Measurements from ENCODE around the gene WWTR1. TPM values are rescaled to one million over a fixed set of nuclear protein-coding genes. Genes with fewer than 3 reads are reported as not detected.
A peak's percentile ranks its signal among the peaks of the same experiment; 100 is the strongest.

Gene WWTR1
- total and polyA plus RNA-seq, 3 donors from 2014 or later, result 19.4 to 47.0 (median 46.5) TPM

DNA sequence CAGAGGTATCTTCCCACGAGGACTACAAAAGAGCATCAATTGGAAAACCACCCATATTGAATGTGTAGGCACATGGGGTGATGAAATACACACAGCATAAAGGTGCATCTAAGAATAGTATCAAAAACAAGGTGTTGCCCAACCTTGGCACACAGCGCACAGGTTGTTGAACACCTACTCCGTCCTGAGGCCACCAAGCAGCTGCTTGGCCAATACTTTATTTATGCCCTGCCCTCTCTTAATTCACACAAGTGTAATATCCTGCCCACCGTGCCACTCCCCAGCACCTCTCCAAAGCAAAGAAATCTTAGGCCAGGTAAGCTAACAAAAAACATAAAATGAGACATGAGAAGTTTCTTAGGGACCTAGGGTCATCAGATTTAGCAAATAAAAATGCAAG lies 31.2 kb downstream of the WWTR1 start:
- no peaks in the 10 kb centered on the region for H3K9me3 ChIP-seq
- TF ChIP-seq, protein P1, sequence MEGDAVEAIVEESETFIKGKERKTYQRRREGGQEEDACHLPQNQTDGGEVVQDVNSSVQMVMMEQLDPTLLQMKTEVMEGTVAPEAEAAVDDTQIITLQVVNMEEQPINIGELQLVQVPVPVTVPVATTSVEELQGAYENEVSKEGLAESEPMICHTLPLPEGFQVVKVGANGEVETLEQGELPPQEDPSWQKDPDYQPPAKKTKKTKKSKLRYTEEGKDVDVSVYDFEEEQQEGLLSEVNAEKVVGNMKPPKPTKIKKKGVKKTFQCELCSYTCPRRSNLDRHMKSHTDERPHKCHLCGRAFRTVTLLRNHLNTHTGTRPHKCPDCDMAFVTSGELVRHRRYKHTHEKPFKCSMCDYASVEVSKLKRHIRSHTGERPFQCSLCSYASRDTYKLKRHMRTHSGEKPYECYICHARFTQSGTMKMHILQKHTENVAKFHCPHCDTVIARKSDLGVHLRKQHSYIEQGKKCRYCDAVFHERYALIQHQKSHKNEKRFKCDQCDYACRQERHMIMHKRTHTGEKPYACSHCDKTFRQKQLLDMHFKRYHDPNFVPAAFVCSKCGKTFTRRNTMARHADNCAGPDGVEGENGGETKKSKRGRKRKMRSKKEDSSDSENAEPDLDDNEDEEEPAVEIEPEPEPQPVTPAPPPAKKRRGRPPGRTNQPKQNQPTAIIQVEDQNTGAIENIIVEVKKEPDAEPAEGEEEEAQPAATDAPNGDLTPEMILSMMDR (IDR thresholded peaks at IDR 0.05), result no peak
- no peak for TF ChIP-seq POLR2A (IDR thresholded peaks at IDR 0.05)
- no peaks in the 10 kb centered on the region for H3K36me3 ChIP-seq (ENCODE audit: low read depth, missing control alignments)
- intact Hi-C loops (cut with DNase I; ENCODE audit: low total_unique reads), result no loop called here
- H3K27me3 ChIP-seq, result no peaks in the 10 kb centered on the region
- no peak overlapping the region for H3K27ac ChIP-seq
- no peaks in the 10 kb centered on the region for H3K4me1 ChIP-seq
- 87 to 95% methylated on average over 4 of the region's 4 CpGs for WGBS, 2 donors
- H3K4me3 ChIP-seq, result no peak overlapping the region
- no peak for DNase-seq

DNA sequence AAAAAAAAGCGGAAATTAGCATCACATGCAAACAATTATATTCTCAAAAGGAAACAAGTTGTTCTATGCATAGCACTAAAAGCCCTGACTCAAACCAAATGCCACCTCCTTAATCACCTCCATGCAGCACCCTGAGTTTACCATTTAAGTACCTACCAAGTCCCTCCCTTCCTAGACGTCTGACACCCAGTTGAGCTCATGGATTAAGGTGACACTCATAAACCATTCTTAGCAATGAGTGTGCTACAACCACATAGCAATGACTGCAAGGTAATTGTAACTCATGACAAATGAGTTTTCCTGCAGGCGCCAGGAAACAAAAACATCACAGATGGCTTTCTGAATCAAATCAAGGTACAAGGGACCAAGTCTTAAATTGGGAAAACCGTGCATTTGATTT lies 32.0 kb downstream of the WWTR1 start:
- H3K27ac ChIP-seq, result no peak overlapping the region

DNA sequence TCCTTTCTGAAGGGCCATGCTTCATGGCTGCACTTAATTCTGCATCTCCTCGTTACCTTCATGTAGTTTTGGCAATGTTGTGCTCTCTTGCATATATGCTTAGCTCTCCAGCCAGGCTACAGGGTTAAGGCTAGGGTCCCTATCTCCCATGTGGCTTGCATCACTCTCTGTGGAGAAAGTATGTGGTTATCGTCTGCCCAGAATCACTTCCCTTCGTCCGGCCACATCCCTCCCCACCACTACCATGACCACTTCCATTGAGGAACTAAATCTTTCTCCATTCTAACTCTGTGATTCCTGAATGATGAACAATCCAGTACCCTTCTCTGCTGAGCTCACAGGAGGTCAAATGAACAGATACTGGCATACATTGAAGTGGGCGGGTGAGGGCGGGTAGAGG lies 34.0 kb downstream of the WWTR1 start:
- DNase-seq, result no peak
- 82 to 89% methylated on average over 6 of the region's 6 CpGs for WGBS, 2 donors
- H3K4me1 ChIP-seq, result peaks cover 14% of the 10 kb centered on the region
- no peak overlapping the region for H3K27ac ChIP-seq
- no peaks in the 10 kb centered on the region for H3K27me3 ChIP-seq
- TF ChIP-seq POLR2A (IDR thresholded peaks at IDR 0.05), result no peak
- TF ChIP-seq, protein P1 (IDR thresholded peaks at IDR 0.05), result no peak
- H3K9me3 ChIP-seq, result no peaks in the 10 kb centered on the region
- H3K4me3 ChIP-seq, result no peak overlapping the region
- H3K36me3 ChIP-seq (ENCODE audit: low read depth, missing control alignments), result no peaks in the 10 kb centered on the region
- intact Hi-C loops (cut with DNase I; ENCODE audit: low total_unique reads), result no loop called here

More for the DNA sequence above, 32.0 kb downstream of the WWTR1 start:
- H3K36me3 ChIP-seq (ENCODE audit: low read depth, missing control alignments), result no peaks in the 10 kb centered on the region
- H3K9me3 ChIP-seq, result no peaks in the 10 kb centered on the region
- H3K4me1 ChIP-seq, result peaks cover 2% of the 10 kb centered on the region
- DNase-seq, result no peak
- TF ChIP-seq, protein P1 (IDR thresholded peaks at IDR 0.05), result no peak
- no peak for TF ChIP-seq POLR2A (IDR thresholded peaks at IDR 0.05)
- 69 to 80% methylated on average over 4 of the region's 4 CpGs for WGBS, 2 donors
- intact Hi-C loops (cut with DNase I; ENCODE audit: low total_unique reads), result no loop called here
- no peak overlapping the region for H3K4me3 ChIP-seq
- no peaks in the 10 kb centered on the region for H3K27me3 ChIP-seq

DNA sequence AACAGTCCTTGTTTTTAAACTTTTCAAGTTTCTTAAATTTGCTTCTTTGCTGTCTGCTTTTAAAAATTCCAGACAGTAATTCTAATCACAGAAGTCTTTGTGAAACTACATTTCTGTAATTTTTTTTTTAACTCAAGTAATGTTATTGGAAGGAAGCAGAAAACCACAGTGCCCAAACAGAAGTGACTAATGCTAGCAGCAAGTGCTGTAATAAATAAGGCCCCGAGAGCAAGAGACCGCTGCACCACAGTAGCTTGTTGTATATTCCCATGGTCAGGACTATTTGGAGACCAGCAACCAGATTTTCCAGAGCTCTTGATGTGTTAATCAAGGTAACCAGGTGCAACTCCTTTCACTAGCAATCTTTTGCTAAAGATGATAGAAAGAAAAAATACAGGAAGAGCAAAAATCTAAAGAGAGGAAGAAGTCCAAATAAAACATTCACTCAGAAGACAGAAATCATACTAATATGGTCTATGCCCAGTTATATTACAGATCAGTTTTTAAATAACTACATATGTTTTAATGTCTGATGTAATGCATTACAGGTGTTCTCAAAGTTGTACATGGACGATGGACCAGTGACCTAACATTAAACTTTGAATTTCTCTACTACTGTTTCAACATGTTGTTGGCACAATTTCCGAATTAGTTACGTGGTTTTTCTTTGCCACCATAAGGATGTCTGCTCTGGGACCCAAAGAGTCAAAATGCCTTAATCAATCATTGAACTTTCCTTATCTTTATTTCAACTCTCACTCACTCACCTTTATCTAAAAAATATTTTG lies 36.4 kb downstream of the WWTR1 start:
- H3K4me1 ChIP-seq, result peaks cover 23% of the 10 kb centered on the region
- intact Hi-C loops (cut with DNase I; ENCODE audit: low total_unique reads), result no loop called here
- H3K27ac ChIP-seq, result peak overlapping the region; percentile 23 to 47
- no peaks in the 10 kb centered on the region for H3K27me3 ChIP-seq
- H3K36me3 ChIP-seq (ENCODE audit: low read depth, missing control alignments), result no peaks in the 10 kb centered on the region
- WGBS, 2 donors, result 64 to 72% methylated on average over 5 of the region's 5 CpGs
- DNase-seq, result no peak
- no peak overlapping the region for H3K4me3 ChIP-seq
- TF ChIP-seq POLR2A (IDR thresholded peaks at IDR 0.05), result no peak
- TF ChIP-seq, protein P1 (IDR thresholded peaks at IDR 0.05), result no peak
- no peaks in the 10 kb centered on the region for H3K9me3 ChIP-seq

Measured in testis (tissue), 3 donors.